Naive B cell (primary cell): ENCODE data around the gene MRPL36. TPM values are rescaled to one million over a fixed set of nuclear protein-coding genes. Genes with fewer than 3 reads are reported as not detected.
"Not testable (repeated sequence)": the region's sequence is repeated elsewhere in the genome, so short reads cannot be mapped to it uniquely, and the experiment has no call there.

ENCODE experiments used
- ATAC-seq, 2 donors: fragments of 150-1000 bp; cut with Tn5 transposase; 2 replicates each; pipeline ENCODE4 v1.10.0; 2021; ENCODE audit warnings: low read depth in 2 of 2, mild to moderate bottlenecking in 2 of 2, moderate library complexity in 2 of 2
- DNase-seq: peaks from one replicate; pipeline ENCODE4 v3.0.0; 2022
- H3K27ac Mint-ChIP-seq, 6 donors: one replicate each; pipeline ENCODE4 v1.8.0; 2020 to 2022; ENCODE audit warnings: mild to moderate bottlenecking in 6 of 6, mixed read lengths in 6 of 6, moderate library complexity in 5 of 6, inconsistent platforms in 2 of 6
- H3K27me3 Mint-ChIP-seq, 3 donors: one replicate each; pipeline ENCODE4 v1.8.0; 2021 to 2022; ENCODE audit warnings: mixed read lengths in 3 of 3, mild to moderate bottlenecking in 1 of 3
- H3K36me3 Mint-ChIP-seq, 2 donors: one replicate each; pipeline ENCODE4 v1.8.0; 2020 to 2022; ENCODE audit warnings: mixed read lengths in 2 of 2, inconsistent platforms in 1 of 2, mild to moderate bottlenecking in 1 of 2
- H3K4me1 Mint-ChIP-seq, 3 donors: one replicate each; pipeline ENCODE4 v1.8.0; 2020 to 2022; ENCODE audit warnings: mixed read lengths in 3 of 3, inconsistent platforms in 1 of 3, mild to moderate bottlenecking in 1 of 3, moderate library complexity in 1 of 3
- H3K4me3 Mint-ChIP-seq, 8 donors: one replicate each; pipeline ENCODE4 v1.8.0; 2020 to 2022; ENCODE audit warnings: mild to moderate bottlenecking in 8 of 8, mixed read lengths in 8 of 8, moderate library complexity in 8 of 8, inconsistent platforms in 2 of 8
- H3K9me3 Mint-ChIP-seq, 7 donors: one replicate each; pipeline ENCODE4 v1.8.0; 2020 to 2022; ENCODE audit warnings: mixed read lengths in 7 of 7, mild to moderate bottlenecking in 5 of 7, inconsistent platforms in 2 of 7, moderate library complexity in 1 of 7
- polyA plus RNA-seq, 6 donors: library from polyadenylated mRNA; unstranded; fragments of 300-500 nt; fragmentation: Illumina TruSeq; gene quantifications; one replicate each; pipeline ENCODE4 v1.2.3, GENCODE V29; 2021; ENCODE audit warnings: low read depth in 6 of 6

Gene MRPL36
- polyA plus RNA-seq, 6 donors from 2014 or later: 52.1 to 105 (median 63.1) TPM

DNA sequence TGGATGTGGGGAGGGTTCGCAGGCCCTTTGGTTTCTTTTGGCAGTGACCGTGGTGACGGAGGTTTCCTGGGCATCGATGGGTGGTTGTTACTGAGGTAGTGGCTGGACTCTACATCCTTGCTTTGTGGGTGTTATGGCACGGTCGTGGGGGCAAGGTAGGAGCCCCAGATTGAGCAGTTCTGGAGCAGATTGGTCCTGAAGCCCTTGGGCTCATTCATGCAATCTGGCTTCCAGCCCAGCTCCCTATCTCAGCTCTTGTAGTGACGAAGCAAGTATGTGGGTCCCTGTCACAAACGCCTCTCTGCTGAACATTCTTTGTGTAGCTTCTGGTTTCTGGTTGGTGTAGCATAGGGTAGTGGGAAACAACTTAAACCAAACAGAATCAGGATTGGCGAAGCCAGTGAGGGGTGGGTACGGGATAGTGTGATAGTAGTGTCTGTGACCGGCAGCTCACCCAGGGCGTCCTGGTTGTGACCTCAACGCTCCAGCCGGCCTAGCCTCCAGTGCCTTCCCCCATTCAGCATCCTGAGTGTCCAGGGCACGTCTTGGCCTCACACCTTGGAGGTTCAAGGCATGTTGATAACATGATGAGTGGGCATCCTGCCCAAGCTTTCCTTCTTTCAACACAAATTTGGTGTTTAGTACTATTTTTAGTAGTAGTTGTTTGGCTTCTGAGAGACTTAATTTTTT is 4.5 kb upstream of the MRPL36 start:
- DNase-seq (no peak), ATAC-seq (no peak)
- Mint-ChIP-seq H3K4me3 (peak overlapping the region in 3 of 8 donors; percentile 29 to 63 (median 38)), H3K4me1 (peaks cover 43 to 50% (median 46%) of the 10 kb centered on the region in 3 donors), H3K9me3 (no peaks in the 10 kb centered on the region), H3K36me3 (peaks cover 9 to 25% of the 10 kb centered on the region in 2 donors), H3K27ac (peak overlapping the region in 1 of 6 donors; percentile 29), H3K27me3 (no peaks in the 10 kb centered on the region)

GRCh38 chr5:1803192-1803591 is 3.6 kb upstream of the MRPL36 start:
- H3K4me1 Mint-ChIP-seq: peaks cover 50 to 56% (median 55%) of the 10 kb centered on the region in 3 donors
- H3K27ac Mint-ChIP-seq: peak overlapping the region in 2 of 6 donors; percentile 84 to 93
- H3K27me3 Mint-ChIP-seq: no peaks in the 10 kb centered on the region
- H3K4me3 Mint-ChIP-seq: peak overlapping the region in 5 of 8 donors; percentile 26 to 100 (median 64)
- no peaks in the 10 kb centered on the region for H3K9me3 Mint-ChIP-seq
- no peak for ATAC-seq
- peaks cover 5 to 25% of the 10 kb centered on the region in 2 donors for H3K36me3 Mint-ChIP-seq
- no peak for DNase-seq

DNA sequence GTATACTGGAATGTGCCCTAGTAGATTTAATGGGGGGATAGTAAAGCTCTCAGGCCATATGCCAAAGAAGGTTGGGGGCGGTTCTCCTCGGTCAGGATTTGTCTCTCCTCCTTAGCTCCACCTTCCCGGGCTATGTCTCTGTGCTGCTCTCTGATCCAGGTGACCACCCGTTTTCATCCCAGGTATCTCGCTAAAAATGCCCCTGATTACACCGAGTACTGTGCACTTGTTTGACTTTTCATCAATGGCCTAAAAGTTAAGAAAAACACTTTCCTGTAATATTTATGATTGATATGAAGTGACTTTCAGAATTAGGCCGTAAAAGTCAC is 2.3 kb upstream of the MRPL36 start:
- peaks cover 49 to 65% (median 54%) of the 10 kb centered on the region in 3 donors for H3K4me1 Mint-ChIP-seq
- peak overlapping the region in 5 of 6 donors; percentile 38 to 99 (median 90) for H3K27ac Mint-ChIP-seq
- H3K27me3 Mint-ChIP-seq: no peaks in the 10 kb centered on the region
- peaks cover 5 to 17% of the 10 kb centered on the region in 2 donors for H3K36me3 Mint-ChIP-seq
- no peak for DNase-seq
- no peaks in the 10 kb centered on the region for H3K9me3 Mint-ChIP-seq
- no peak for ATAC-seq
- peak overlapping the region; percentile 94 to 100 (median 98) for H3K4me3 Mint-ChIP-seq

DNA sequence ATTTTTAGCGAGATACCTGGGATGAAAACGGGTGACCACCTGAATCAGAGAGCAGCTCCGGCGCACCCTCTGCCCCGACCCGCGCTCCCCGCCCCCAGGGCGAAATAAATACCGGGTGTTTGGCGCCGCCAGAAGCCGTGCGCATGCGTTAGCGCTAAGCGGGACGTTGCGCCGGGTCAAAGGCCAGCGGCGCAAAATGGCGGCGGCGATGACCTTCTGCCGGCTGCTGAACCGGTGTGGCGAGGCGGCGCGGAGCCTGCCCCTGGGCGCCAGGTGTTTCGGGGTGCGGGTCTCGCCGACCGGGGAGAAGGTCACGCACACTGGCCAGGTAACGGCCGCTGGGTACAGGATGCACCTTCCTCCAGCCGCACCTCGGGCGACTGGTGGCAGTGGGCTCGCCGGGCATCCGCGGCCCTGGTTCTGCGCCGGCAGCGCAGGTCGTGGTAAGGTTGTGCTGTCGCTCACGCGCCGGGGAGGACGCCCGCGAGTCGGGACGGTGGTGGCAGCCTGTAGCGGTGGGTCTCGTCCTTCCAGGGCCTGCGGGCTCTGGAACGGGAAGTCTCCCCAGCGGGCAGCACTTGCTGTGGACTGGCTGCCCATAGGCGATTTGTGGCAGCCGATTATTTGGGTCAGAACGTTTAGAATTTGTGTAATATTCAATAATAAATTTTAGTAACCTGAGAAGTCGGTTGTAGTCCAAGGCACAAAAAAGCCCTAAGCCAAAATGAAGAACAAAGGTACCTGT is 1.8 kb upstream of the MRPL36 start, which contains the start of gene NDUFS6:
NDUFS6 (plus strand) TSS at position 186 of the 745 bp plus-strand sequence; CDS start at position 197, 11 bp downstream.
- Mint-ChIP-seq H3K9me3 (no peaks in the 10 kb centered on the region), H3K4me3 (peak within 1 kb of the TSS; percentile 94 to 100 (median 98)), H3K36me3 (peaks cover 2 to 12% of the 10 kb centered on the region in 2 donors), H3K27me3 (no peaks in the 10 kb centered on the region), H3K27ac (peak within 1 kb of the TSS; percentile 93 to 99 (median 98)), H3K4me1 (peaks cover 47 to 66% (median 52%) of the 10 kb centered on the region in 3 donors)
- DNase-seq (peak; percentile 73), ATAC-seq (peak; percentile 58 to 61)

- Mint-ChIP-seq H3K9me3 (no peaks in the 10 kb centered on the region), H3K36me3 (peaks cover 0 to 10% of the 10 kb centered on the region in 2 donors), H3K4me3 (peak overlapping the region; percentile 94 to 100 (median 98)), H3K4me1 (peaks cover 46 to 63% (median 52%) of the 10 kb centered on the region in 3 donors), H3K27me3 (no peaks in the 10 kb centered on the region), H3K27ac (peak overlapping the region; percentile 66 to 99 (median 96))
- peak; percentile 58 to 62 for ATAC-seq
- peak; percentile 50 for DNase-seq
Measured at GRCh38 chr5:1800472-1801221, 1.0 kb upstream of the MRPL36 start.

GRCh38 chr5:1799110-1799601 is 481 bp downstream of the MRPL36 start:
- Mint-ChIP-seq H3K4me1 (peaks cover 43 to 58% (median 46%) of the 10 kb centered on the region in 3 donors), H3K27me3 (no peaks in the 10 kb centered on the region), H3K9me3 (no peaks in the 10 kb centered on the region), H3K36me3 (peaks cover 0 to 7% of the 10 kb centered on the region in 2 donors), H3K27ac (peak overlapping the region in 3 of 6 donors; percentile 76 to 93 (median 87)), H3K4me3 (peak overlapping the region; percentile 84 to 100 (median 98))
- ATAC-seq (peak; percentile 11), DNase-seq (no peak)

GRCh38 chr5:1798589-1798988 is 1.0 kb downstream of the MRPL36 start:
- ATAC-seq, H3K27me3 Mint-ChIP-seq, H3K9me3 Mint-ChIP-seq, H3K36me3 Mint-ChIP-seq, DNase-seq: not testable (repeated sequence)
- peak overlapping the region; percentile 84 to 100 (median 98) for H3K4me3 Mint-ChIP-seq
- H3K4me1 Mint-ChIP-seq: peaks cover 37 to 53% (median 40%) of the 10 kb centered on the region in 3 donors
- peak overlapping the region in 4 of 6 donors; percentile 25 to 93 (median 64) for H3K27ac Mint-ChIP-seq

DNA sequence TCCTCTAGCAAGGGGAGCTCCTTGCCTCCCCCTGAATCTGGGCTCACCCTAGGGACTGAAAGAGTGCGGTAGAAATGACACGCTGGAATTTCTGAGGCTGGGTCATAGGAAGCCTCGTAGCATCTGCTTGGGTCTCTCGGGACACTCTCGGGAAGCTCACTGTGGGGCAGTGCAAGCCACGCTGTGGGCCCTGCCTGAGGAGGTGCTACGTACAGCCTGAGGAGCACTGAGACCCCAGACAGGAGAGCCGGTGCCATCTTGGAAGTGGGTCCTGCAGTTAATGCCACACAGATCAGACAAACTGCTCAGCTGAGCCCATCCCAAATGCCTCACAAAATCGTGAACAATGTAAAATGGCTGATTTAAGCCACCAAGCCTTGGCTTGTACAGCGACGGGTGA is 1.8 kb downstream of the MRPL36 start:
- H3K36me3 Mint-ChIP-seq: no peaks in the 10 kb centered on the region
- H3K9me3 Mint-ChIP-seq: no peaks in the 10 kb centered on the region
- DNase-seq (no peak), ATAC-seq (no peak)
- H3K27ac Mint-ChIP-seq: peak overlapping the region in 1 of 6 donors; percentile 21
- H3K4me1 Mint-ChIP-seq: peaks cover 33 to 45% (median 37%) of the 10 kb centered on the region in 3 donors
- peak overlapping the region in 7 of 8 donors; percentile 19 to 100 (median 54) for H3K4me3 Mint-ChIP-seq
- H3K27me3 Mint-ChIP-seq: no peaks in the 10 kb centered on the region

DNA sequence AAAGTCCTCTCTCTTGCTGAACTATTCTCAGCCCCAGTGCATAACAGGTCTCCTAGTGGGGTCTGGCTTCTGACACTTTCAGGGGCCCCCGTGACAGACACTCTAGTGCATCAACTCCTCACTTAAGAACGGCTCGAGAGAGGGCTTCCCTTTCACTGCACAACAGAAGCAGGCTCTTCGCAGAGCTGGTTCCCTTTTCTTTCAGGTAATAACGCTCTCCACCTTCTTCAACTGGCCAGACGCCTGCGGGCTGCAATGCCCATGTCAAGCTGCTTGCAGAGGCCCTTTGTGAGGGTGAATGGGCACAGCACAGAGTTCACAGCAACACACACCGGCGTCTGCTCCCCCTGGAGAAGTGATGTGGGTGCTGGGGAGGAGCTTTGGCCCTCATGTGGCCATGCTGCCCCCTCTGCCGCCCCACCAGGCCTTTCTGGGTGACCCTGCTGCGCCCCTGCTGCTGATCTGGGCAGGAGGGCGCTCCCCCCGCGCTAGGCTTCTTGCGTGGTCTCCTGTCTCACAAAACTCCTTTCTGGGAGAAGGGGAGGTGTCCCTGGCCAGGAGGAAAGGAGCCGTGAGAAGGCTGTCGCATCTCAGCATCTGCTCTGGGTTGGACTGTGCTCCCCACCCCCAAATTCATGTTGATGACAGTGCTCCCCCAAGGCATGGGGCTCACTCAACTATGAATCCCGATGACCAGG is 2.4 kb downstream of the MRPL36 start:
- ATAC-seq (no peak), DNase-seq (no peak)
- Mint-ChIP-seq H3K4me1 (peaks cover 31 to 44% (median 40%) of the 10 kb centered on the region in 3 donors), H3K36me3 (no peaks in the 10 kb centered on the region), H3K27me3 (no peaks in the 10 kb centered on the region), H3K27ac (no peak overlapping the region), H3K9me3 (no peaks in the 10 kb centered on the region), H3K4me3 (peak overlapping the region in 4 of 8 donors; percentile 9 to 100 (median 51))

- Mint-ChIP-seq H3K36me3 (no peaks in the 10 kb centered on the region), H3K9me3 (no peaks in the 10 kb centered on the region), H3K4me1 (peaks cover 26 to 38% (median 36%) of the 10 kb centered on the region in 3 donors), H3K27ac (no peak overlapping the region), H3K4me3 (peak overlapping the region in 2 of 8 donors; percentile 41 to 47), H3K27me3 (no peaks in the 10 kb centered on the region)
- DNase-seq: no peak
- ATAC-seq: no peak
Measured at GRCh38 chr5:1796371-1797102, 3.1 kb downstream of the MRPL36 start.

DNA sequence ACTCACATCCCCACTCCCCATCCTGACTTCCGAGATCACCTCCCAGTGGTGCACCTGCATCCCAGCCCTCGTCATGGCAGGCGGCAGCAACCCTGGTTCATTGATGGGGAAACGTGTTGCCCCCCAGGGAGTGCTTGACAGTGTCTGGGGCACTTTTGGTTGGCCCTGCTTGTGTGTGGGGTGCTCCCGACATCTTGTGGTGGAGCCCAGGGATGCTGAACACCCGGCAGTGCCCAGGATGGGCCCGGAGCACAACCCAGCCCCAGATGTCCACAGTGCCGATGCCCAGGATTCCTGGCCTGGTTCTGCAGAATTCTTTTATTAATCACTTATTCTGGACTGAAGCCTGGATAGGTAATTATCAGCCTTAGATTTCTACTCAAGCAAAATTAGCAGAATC is 3.7 kb downstream of the MRPL36 start:
- H3K9me3 Mint-ChIP-seq: no peaks in the 10 kb centered on the region
- no peaks in the 10 kb centered on the region for H3K27me3 Mint-ChIP-seq
- DNase-seq: no peak
- H3K27ac Mint-ChIP-seq: no peak overlapping the region
- no peaks in the 10 kb centered on the region for H3K36me3 Mint-ChIP-seq
- ATAC-seq: no peak
- no peak overlapping the region for H3K4me3 Mint-ChIP-seq
- peaks cover 24 to 38% (median 35%) of the 10 kb centered on the region in 3 donors for H3K4me1 Mint-ChIP-seq

DNA sequence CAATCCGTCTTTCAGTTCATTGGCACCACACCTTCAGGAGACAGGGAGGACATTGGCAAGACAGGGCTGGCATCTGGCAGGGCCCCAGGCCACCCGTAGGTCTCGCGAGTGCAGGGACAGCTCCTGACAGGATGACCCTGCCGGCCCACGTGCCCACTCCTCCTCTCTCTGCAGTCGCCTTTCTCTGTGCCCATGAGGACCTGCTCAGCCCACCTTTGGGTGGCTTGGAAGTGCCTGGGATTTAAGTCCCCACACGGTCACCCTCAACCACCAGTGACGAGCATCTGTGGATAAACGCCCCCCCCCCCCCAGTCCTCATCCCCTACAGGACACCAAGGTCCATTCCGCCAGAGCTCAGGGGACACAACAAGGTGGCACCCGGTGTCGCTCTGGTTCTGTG is 4.1 kb downstream of the MRPL36 start:
- peak overlapping the region in 1 of 6 donors; percentile 74 for H3K27ac Mint-ChIP-seq
- H3K4me3 Mint-ChIP-seq: peak overlapping the region in 1 of 8 donors; percentile 37
- H3K36me3 Mint-ChIP-seq: no peaks in the 10 kb centered on the region
- H3K27me3 Mint-ChIP-seq: no peaks in the 10 kb centered on the region
- DNase-seq (no peak), ATAC-seq (no peak)
- peaks cover 19 to 35% (median 31%) of the 10 kb centered on the region in 3 donors for H3K4me1 Mint-ChIP-seq
- no peaks in the 10 kb centered on the region for H3K9me3 Mint-ChIP-seq
